EL (cell line): ENCODE data around the gene ZNF777.
"Not testable (repeated sequence)": the region's sequence is repeated elsewhere in the genome, so short reads cannot be mapped to it uniquely, and the experiment has no call there.

Experiments
- DNase-seq: peaks from one replicate; pipeline ENCODE4 v3.0.0-alpha.2; 2016

ZNF777 gene

GRCh38 chr7:149448961-149449360 is 11.9 kb downstream of the ZNF777 start:
- no peak for DNase-seq

GRCh38 chr7:149446026-149446425 is 14.8 kb downstream of the ZNF777 start:
- not testable (repeated sequence) for DNase-seq

GRCh38 chr7:149444287-149444686 is 16.6 kb downstream of the ZNF777 start:
- no peak for DNase-seq

- no peak for DNase-seq
Measured at GRCh38 chr7:149443523-149443922, 17.3 kb downstream of the ZNF777 start.

- no peak for DNase-seq
Measured at GRCh38 chr7:149442924-149443323, 17.9 kb downstream of the ZNF777 start.

- no peak for DNase-seq
Measured at GRCh38 chr7:149440222-149440621, 20.6 kb downstream of the ZNF777 start.

GRCh38 chr7:149436358-149436757 is 24.5 kb downstream of the ZNF777 start:
- DNase-seq = no peak

GRCh38 chr7:149433124-149433523 is 27.7 kb downstream of the ZNF777 start:
- DNase-seq = no peak

GRCh38 chr7:149432121-149432691 is 28.7 kb downstream of the ZNF777 start:
- no peak for DNase-seq

GRCh38 chr7:149431486-149432120 is 29.3 kb downstream of the ZNF777 start:
- DNase-seq = no peak

- DNase-seq = no peak
Measured at GRCh38 chr7:149430192-149430591, 30.7 kb downstream of the ZNF777 start.

GRCh38 chr7:149427893-149428292 is 33.0 kb downstream of the ZNF777 start:
- DNase-seq = no peak

- no peak for DNase-seq
Measured at GRCh38 chr7:149427096-149427680, 33.7 kb downstream of the ZNF777 start.

- DNase-seq = no peak
Measured at GRCh38 chr7:149423449-149424110, 37.3 kb downstream of the ZNF777 start.

- DNase-seq = no peak
Measured at GRCh38 chr7:149422914-149423301, 38.0 kb downstream of the ZNF777 start.

- peak; percentile 65 for DNase-seq
Measured at GRCh38 chr7:149422162-149422913, 38.5 kb downstream of the ZNF777 start.

- DNase-seq = no peak
Measured at GRCh38 chr7:149420006-149420405, 40.9 kb downstream of the ZNF777 start.

- peak; percentile 20 for DNase-seq
Measured at GRCh38 chr7:149415391-149416071, 45.3 kb downstream of the ZNF777 start.

GRCh38 chr7:149414745-149415390 is 46.0 kb downstream of the ZNF777 start:
- DNase-seq = peak; percentile 70

- DNase-seq = no peak
Measured at GRCh38 chr7:149414171-149414570, 46.7 kb downstream of the ZNF777 start.

GRCh38 chr7:149413083-149413482 is 47.8 kb downstream of the ZNF777 start:
- DNase-seq = not testable (repeated sequence)

- no peak for DNase-seq
Measured at GRCh38 chr7:149409895-149410294, 51.0 kb downstream of the ZNF777 start.
